A549 (cell line): ENCODE results near the gene CREB5. TPM values are rescaled to one million over a fixed set of nuclear protein-coding genes. Genes with fewer than 3 reads are reported as not detected.

Source experiments
- ATAC-seq, 2 experiments: fragments of 200-7000 bp in 1 of 2; fragments of >200 bp in 1 of 2; cut with Nextera tagmentation in 1 of 2; cut with Tn5 transposase in 1 of 2; 3 replicates each; pipeline versions ENCODE4 v1.8.0 to v1.9.1; 2018 to 2020; ENCODE audit warnings: mild to moderate bottlenecking in 1 of 2, moderate library complexity in 1 of 2
- CTCF ChIA-PET: fragments of 300-600 bp; sonication (Branson Sonifier 250); formaldehyde crosslinking; extraction: SDS; loops from one replicate; lab custom pipeline; 2021; ENCODE audit warnings: antibody characterized with exemption, inconsistent platforms; lab: Yijun Ruan, JAX
- POLR2A ChIA-PET: fragments of 350-600 bp; formaldehyde crosslinking; extraction: SDS; loops from one replicate; lab custom pipeline; 2021; ENCODE audit warnings: antibody characterized with exemption, inconsistent platforms; lab: Yijun Ruan, JAX
- DNase-seq, 2 experiments: peaks; one replicate each; pipeline versions ENCODE4 v3.0.0 to v3.0.0-alpha.2; 2011 to 2016; ENCODE audit warnings: low read depth in 1 of 2, low spot score in 1 of 2
- FAIRE-seq: peaks from 2 replicates; lab custom pipeline; 2011; peaks lifted over from hg19 to GRCh38; lab: Jason Lieb, UNC
- H3K27ac ChIP-seq, 2 experiments: fragments of >200 bp; sonication (Bioruptor Twin); formaldehyde crosslinking; 3 replicates each; pipeline ENCODE4 v1.5.1; 2016 to 2017
- H3K4me1 ChIP-seq: fragments of >200 bp; sonication (Bioruptor Twin); formaldehyde crosslinking; 3 replicates; pipeline ENCODE4 v1.6.1; 2016
- H3K4me2 ChIP-seq: fragments of >200 bp; sonication (Bioruptor Twin); formaldehyde crosslinking; 3 replicates; pipeline ENCODE4 v1.6.1; 2016
- H3K4me3 ChIP-seq: fragments of >200 bp; sonication (Bioruptor Twin); formaldehyde crosslinking; 3 replicates; pipeline ENCODE4 v1.5.1; 2016
- H3K9me3 ChIP-seq: fragments of >200 bp; sonication (Bioruptor Twin); formaldehyde crosslinking; 3 replicates; pipeline ENCODE4 v1.6.1; 2016
- BHLHE40 ChIP-seq: IDR thresholded peaks from 2 replicates; pipeline ENCODE4 v1.6.1; 2012; ENCODE audit warnings: low read depth, low read length, inconsistent platforms
- EHMT2 ChIP-seq: fragments of 200-600 bp; sonication (generic); IDR thresholded peaks from 2 replicates; pipeline ENCODE4 v1.6.1; 2016; ENCODE audit warnings: antibody characterized with exemption, low read depth, mild to moderate bottlenecking, moderate library complexity
- EP300 ChIP-seq, 2 experiments: fragments of >200 bp; sonication (Bioruptor Twin); formaldehyde crosslinking; IDR thresholded peaks; 2 replicates in 1 of 2; 3 replicates in 1 of 2; pipeline ENCODE4 v1.6.1; 2016 to 2017
- ESRRA ChIP-seq: fragments of 150-350 bp; IDR thresholded peaks from 2 replicates; pipeline ENCODE4 v1.6.1; 2014; ENCODE audit warnings: mild to moderate bottlenecking, low read length, borderline replicate concordance
- FOXS1 ChIP-seq: fragments of 250-450 bp; sonication (Bioruptor Pico); IDR thresholded peaks from 2 replicates; pipeline ENCODE4 v1.5.0; 2020; ENCODE audit warnings: mild to moderate bottlenecking, moderate library complexity
- GATA3 ChIP-seq: IDR thresholded peaks from 2 replicates; pipeline ENCODE4 v1.6.1; 2012; ENCODE audit warnings: borderline replicate concordance
- HMGXB4 ChIP-seq: fragments of 250-450 bp; sonication (Bioruptor Pico); IDR thresholded peaks from 2 replicates; pipeline ENCODE4 v1.5.0; 2021; ENCODE audit warnings: mild to moderate bottlenecking, moderate library complexity, borderline replicate concordance
- HOXA7 ChIP-seq: fragments of 250-450 bp; sonication (Bioruptor Pico); IDR thresholded peaks from 2 replicates; pipeline ENCODE4 v1.5.0; 2020; ENCODE audit warnings: mild to moderate bottlenecking, moderate library complexity
- JUN ChIP-seq, 2 experiments: fragments of >200 bp; sonication (Bioruptor Twin); formaldehyde crosslinking; IDR thresholded peaks; 2 replicates in 1 of 2; 3 replicates in 1 of 2; pipeline ENCODE4 v1.6.1; 2016 to 2017
- MAFK ChIP-seq: fragments of 450-650 bp; IDR thresholded peaks from 2 replicates; pipeline ENCODE4 v1.6.1; 2014; ENCODE audit not compliant: partially characterized antibody
- NFE2L2 ChIP-seq: fragments of 150-350 bp; conservative IDR thresholded peaks from 2 replicates; pipeline ENCODE4 v1.6.1; 2014; ENCODE audit warnings: low read length
- NPAS2 ChIP-seq: fragments of 250-450 bp; sonication (Bioruptor Pico); IDR thresholded peaks from 2 replicates; pipeline ENCODE4 v1.8.0; 2022; ENCODE audit warnings: mild to moderate bottlenecking, moderate library complexity, borderline replicate concordance
- PBX3 ChIP-seq: IDR thresholded peaks from 2 replicates; pipeline ENCODE4 v1.6.1; 2012
- PHF8 ChIP-seq: fragments of 200-600 bp; sonication (generic); IDR thresholded peaks from 2 replicates; pipeline ENCODE4 v1.6.1; 2016; ENCODE audit warnings: low read depth, mild to moderate bottlenecking, antibody characterized with exemption, moderate library complexity, borderline replicate concordance
- POLR2A ChIP-seq: IDR thresholded peaks from 2 replicates; pipeline ENCODE4 v1.6.1; 2012; ENCODE audit warnings: mild to moderate bottlenecking, low read length
- RARB ChIP-seq: fragments of 250-450 bp; sonication (Bioruptor Pico); IDR thresholded peaks from 2 replicates; pipeline ENCODE4 v1.8.0; 2021; ENCODE audit warnings: mild to moderate bottlenecking, moderate library complexity
- RFX5 ChIP-seq: fragments of 450-650 bp; IDR thresholded peaks from 2 replicates; pipeline ENCODE4 v1.7.1; 2014; ENCODE audit warnings: antibody characterized with exemption, mild to moderate bottlenecking, moderate library complexity
- RNF2 ChIP-seq: fragments of 200-600 bp; sonication (generic); IDR thresholded peaks from 2 replicates; pipeline ENCODE4 v1.6.1; 2016; ENCODE audit warnings: low read depth, mild to moderate bottlenecking, antibody characterized with exemption, moderate library complexity, borderline replicate concordance
- SREBF2 ChIP-seq: fragments of 450-650 bp; IDR thresholded peaks from 2 replicates; pipeline ENCODE4 v1.6.1; 2014; ENCODE audit warnings: mild to moderate bottlenecking, moderate library complexity
- TP53 ChIP-seq: fragments of 250-450 bp; sonication (Bioruptor Pico); IDR thresholded peaks from 2 replicates; pipeline ENCODE4 v1.5.0; 2021; ENCODE audit warnings: mild to moderate bottlenecking, moderate library complexity
- USF2 ChIP-seq: fragments of 450-650 bp; IDR thresholded peaks from 2 replicates; pipeline ENCODE4 v1.6.1; 2014; ENCODE audit warnings: antibody characterized with exemption
- WGBS: methylation state at CpG from one replicate; pipeline ENCODE4 v1.1.6; 2017; ENCODE audit errors: missing lambda C conversion rate; 5-methylcytosine and 5-hydroxymethylcytosine counted together
- polyA plus RNA-seq, 4 experiments: library from polyadenylated mRNA; depleted of rRNA in 3 of 4; stranded (reverse); fragments of >200 nt; fragmentation: RNase III in 1 of 4; extraction: RNeasy Plus Mini Kit Qiagen cat#74134 plus additional on column Dnase treatment in 1 of 4; gene quantifications; 2 replicates in 3 of 4; 3 replicates in 1 of 4; pipeline ENCODE4 v1.2.3, GENCODE V29; 2011 to 2017

CREB5 gene
- polyA plus RNA-seq, 2 of the 4 experiments (the other 2 are of a cell fraction) = 0.61 to 1.5 TPM

GRCh38 chr7:28410628-28411531, 1.4 kb upstream of the CREB5 start:
- Histone ChIP-seq H3K9me3 (no peaks in the 10 kb centered on the region), H3K4me2 (peak overlapping the region; percentile 89), H3K27ac (no peak overlapping the region), H3K4me1 (peaks cover 32% of the 10 kb centered on the region), H3K4me3 (peak overlapping the region; percentile 47)
- TF ChIP-seq EHMT2 = no peak
- no peak for TF ChIP-seq SREBF2
- no peak for TF ChIP-seq PBX3
- no peak for TF ChIP-seq RFX5
- peak; percentile 22 for TF ChIP-seq RNF2
- TF ChIP-seq HOXA7 = no peak
- no peak for TF ChIP-seq FOXS1
- TF ChIP-seq EP300 (IDR thresholded peaks at IDR 0.05) = no peak
- TF ChIP-seq NFE2L2 = no peak
- TF ChIP-seq PHF8 = no peak
- no peak for TF ChIP-seq ESRRA
- TF ChIP-seq GATA3 = no peak
- TF ChIP-seq MAFK = peak; percentile 70
- TF ChIP-seq TP53 (CRISPR knock-in tag) = no peak
- TF ChIP-seq JUN (IDR thresholded peaks at IDR 0.05) = no peak
- DNase-seq (peak in 1 of 2 experiments; percentile 7), ATAC-seq (peak in 1 of 2 experiments; percentile 13; a peak in 1 of 6 replicates), FAIRE-seq (peak; percentile 63)
- ChIA-PET CTCF (interaction anchor here (0.6 to 1.4 kb wide), 4 partner anchors 12 to 112 kb away, joined by 3 to 6 read pairs (median 3); no protein-coding TSS in a partner anchor), POLR2A (no interaction called here)
- 3% methylated on average over 25 of the region's 28 CpGs for WGBS

GRCh38 chr7:28413011-28413410, 693 bp downstream of the CREB5 start:
- H3K4me1 ChIP-seq = peaks cover 21% of the 10 kb centered on the region
- WGBS = 84% methylated on average over 1 of the region's 1 CpG
- DNase-seq (no peak), ATAC-seq (no peak), FAIRE-seq (no peak)
- ChIA-PET POLR2A (no interaction called here), CTCF (interaction anchor here (0.8 to 1.5 kb wide), 4 partner anchors 21 to 510 kb away, joined by 3 to 4 read pairs (median 3); no protein-coding TSS in a partner anchor)
- no peak overlapping the region for H3K27ac ChIP-seq
- no peak for TF ChIP-seq BHLHE40
- TF ChIP-seq NPAS2 (CRISPR knock-in tag) = no peak
- TF ChIP-seq NFE2L2 = no peak
- TF ChIP-seq EHMT2 = no peak
- TF ChIP-seq POLR2A = no peak
- TF ChIP-seq RARB (CRISPR knock-in tag) = no peak
- TF ChIP-seq USF2 = no peak
- TF ChIP-seq FOXS1 = no peak
- TF ChIP-seq HMGXB4 (CRISPR knock-in tag) = no peak
- H3K9me3 ChIP-seq = no peaks in the 10 kb centered on the region
- H3K4me3 ChIP-seq = no peak overlapping the region
- no peak overlapping the region for H3K4me2 ChIP-seq
